GM19099 (cell line): ENCODE data around the gene KRTAP4-2.

ENCODE experiments used
- POLR2A ChIP-seq: IDR thresholded peaks from 3 replicates; pipeline ENCODE4 v1.6.1; 2011; ENCODE audit warnings: low read depth; ENCODE audit not compliant: insufficient read length; ENCODE audit errors: extremely low read depth

KRTAP4-2 gene

DNA sequence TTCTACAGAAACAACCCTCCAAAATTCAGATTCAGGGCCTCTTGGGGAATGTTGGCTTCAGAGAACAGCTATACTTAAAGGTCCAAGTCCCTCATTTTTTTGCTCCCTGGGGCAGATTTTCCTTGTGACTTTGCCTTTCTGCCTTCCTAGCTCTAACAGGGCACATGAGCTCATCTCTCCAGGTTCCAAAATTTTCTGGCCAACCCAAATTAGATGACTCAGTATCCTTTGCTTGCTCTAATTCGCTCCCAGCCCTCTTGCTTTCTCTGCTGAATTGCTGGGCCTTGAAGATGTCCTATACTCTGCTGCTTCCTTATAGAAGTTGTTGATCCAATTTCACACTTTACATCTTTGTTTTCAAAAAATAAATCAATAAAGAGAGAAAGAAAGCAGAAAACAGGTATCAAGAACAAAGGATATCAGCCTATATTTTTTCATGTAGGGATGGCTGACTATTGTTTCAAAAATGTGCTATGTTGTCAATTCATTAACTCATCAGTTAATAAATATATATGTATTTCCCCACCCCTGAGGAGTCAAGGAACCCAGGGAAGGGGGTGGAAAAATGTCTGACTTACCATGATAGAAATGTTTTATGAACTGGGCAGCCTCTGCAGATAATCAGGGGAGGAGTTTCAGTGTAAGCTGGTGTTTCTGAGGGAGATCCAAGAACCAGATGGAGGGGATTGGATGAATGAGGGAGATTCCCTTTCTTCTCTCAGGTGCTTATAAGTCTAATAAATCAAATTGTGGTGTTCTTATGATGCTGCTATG, 1.0 kb upstream of the KRTAP4-2 start:
- TF ChIP-seq POLR2A: no peak

DNA sequence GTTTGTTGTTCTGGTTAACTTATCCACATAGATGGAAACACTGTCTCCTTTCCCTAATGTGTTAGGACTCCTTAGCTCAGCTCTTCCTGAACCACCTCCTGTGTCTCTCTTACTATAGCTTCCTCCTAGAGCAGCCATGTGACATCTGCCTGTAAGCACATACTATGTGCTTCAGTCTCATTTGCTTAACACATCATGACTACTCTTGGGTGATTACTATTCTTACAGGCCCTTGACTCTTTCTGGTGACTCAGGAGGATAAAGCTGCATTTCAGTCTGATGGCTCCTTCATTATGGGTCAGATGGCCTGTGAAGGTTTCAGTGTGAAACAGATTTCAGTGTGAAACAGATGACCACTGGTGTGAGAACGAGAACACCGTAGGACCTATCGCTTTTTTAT, 320 bp upstream of the KRTAP4-2 start:
- TF ChIP-seq POLR2A: no peak

- TF ChIP-seq POLR2A: no peak
Measured at GRCh38 chr17:41176744-41177387, 1.2 kb downstream of the KRTAP4-2 start.

GRCh38 chr17:41171886-41172285, 6.1 kb downstream of the KRTAP4-2 start:
- no peak for TF ChIP-seq POLR2A

- TF ChIP-seq POLR2A: no peak
Measured at GRCh38 chr17:41168121-41168520, 9.9 kb downstream of the KRTAP4-2 start, which contains the start of gene KRTAP4-3. Gene KRTAP4-3, minus strand, starts transcription at chr17:41168221. Its CDS starts 49 bp downstream, at chr17:41168172.

DNA sequence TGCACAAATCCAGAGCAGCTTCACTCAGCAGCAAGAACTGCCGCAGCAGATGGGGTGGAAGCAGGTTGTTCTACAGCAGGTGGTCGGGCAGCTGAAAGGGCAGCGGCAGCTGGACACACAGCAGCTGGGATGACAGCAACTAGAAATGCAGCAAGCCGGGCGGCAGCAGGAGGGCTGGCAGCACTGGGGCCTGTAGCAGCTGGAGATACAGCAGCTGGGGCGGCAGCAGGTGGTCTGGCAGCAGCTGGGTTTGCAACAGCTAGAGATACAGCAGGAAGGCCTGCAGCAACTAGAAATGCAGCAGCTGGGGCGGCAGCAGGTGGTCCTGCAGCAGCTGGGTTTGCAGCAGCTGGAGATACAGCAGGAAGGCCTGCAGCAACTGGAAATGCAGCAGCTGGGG, 10.5 kb downstream of the KRTAP4-2 start:
- TF ChIP-seq POLR2A: no peak

- TF ChIP-seq POLR2A: no peak
Measured at GRCh38 chr17:41163828-41164227, 14.2 kb downstream of the KRTAP4-2 start.

DNA sequence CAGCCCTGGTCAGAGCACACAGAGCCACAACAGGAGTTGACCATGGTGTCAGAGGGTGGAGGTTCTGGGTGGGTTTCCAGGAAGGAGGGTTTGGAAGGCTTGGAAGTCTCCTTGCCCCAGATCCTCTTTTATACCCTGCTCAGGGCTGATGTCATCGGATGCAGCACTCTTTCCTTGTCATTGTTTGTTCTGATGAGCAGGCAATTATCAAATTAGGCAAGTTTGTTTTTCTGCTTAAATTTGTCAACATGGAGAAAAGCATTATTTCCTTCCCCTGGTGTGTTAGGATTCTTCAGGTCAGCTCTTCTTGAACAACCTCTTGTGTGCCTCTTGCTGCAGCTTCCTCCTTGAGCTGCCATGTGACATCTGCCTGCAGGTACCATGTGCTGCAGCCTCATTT, 17.4 kb downstream of the KRTAP4-2 start, which contains the start of gene KRTAP4-4:
Gene KRTAP4-4 (minus strand): TSS at position 101 of the 400 bp plus-strand sequence. CDS start 57 bp downstream, at position 44.
- TF ChIP-seq POLR2A: no peak

GRCh38 chr17:41153856-41154255, 24.2 kb downstream of the KRTAP4-2 start:
- no peak for TF ChIP-seq POLR2A

DNA sequence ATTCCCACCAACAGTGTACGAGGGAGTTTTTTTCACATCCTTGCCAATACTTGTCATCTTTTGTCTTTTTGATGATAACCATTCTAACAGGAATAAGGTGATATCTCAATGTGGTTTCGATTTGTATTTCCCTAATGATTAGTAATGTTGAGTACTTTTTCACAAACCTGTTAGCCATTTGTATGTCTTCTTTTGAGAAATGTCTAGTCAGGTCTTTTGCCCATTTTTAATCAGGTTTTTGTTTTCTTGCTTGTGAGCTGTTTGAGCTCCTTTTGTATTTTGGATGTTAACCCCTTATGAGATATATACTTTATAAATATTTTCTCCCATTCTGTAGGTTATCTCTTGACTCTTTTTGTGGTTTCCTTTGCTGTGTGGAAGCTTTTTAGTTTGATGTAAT, 26.5 kb downstream of the KRTAP4-2 start:
- no peak for TF ChIP-seq POLR2A

GRCh38 chr17:41150026-41150425, 28.0 kb downstream of the KRTAP4-2 start:
- TF ChIP-seq POLR2A: no peak

DNA sequence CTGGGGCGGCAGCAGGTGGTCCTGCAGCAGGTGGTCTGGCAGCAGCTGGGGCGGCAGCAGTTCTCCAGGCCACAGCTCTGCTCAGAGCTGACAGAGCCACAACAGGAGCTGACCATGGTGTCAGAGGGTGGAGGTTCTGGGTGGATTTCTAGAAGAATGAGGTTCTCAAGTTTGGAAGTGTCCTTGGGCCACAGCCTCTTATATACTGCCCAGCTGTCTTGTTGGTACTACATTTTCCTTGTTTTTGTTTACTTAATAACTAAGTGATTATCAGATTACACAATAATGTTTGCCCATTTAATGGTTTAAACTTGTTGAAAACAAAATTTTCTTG, 28.4 kb downstream of the KRTAP4-2 start, which contains the start of gene KRTAP4-5:
Gene KRTAP4-5 (minus strand): TSS at position 174 of the 334 bp plus-strand sequence. CDS start 58 bp downstream, at position 116.
- no peak for TF ChIP-seq POLR2A

DNA sequence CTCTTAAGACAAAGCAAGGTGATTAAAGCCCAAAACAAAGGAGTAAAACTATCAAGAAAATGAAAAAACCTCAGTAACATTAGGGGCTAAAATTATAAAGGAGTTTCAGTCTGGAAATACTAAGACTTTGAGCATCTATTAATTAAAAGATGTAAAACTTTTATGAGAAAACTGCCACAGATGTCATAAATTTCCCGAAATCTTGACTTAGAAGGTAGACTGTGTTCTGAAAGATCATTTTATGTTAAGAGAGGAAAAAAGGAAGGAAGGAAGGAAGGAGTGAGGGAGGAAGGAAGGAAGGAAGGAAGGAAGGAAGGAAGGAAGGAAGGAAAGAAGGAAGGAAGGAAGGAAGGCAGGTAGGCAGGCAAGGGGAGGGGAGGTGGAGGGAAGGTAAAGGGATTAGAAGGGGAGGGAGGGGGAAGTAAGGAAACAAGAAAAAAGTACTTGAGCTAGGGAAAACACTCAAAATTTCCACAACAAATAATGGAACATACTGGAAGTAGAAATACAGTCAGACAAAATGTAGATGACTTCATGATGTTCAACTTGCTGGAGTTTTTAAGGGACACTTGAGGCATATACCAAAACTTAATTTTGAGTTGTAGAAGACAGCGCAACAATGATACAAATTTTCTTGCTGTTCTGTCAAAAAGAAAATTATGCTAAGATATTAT, 30.4 kb downstream of the KRTAP4-2 start:
- TF ChIP-seq POLR2A: no peak

- no peak for TF ChIP-seq POLR2A
Measured at GRCh38 chr17:41145261-41145660, 32.8 kb downstream of the KRTAP4-2 start.

- TF ChIP-seq POLR2A: no peak
Measured at GRCh38 chr17:41144846-41145245, 33.2 kb downstream of the KRTAP4-2 start.
